Stimulated activated CD8-positive, alpha-beta memory T cell treated with anti-CD3 and anti-CD28 coated beads, Interleukin-15, amount 100 ng/mL, for 24 hours (primary cell): Measurements from ENCODE around the gene NUP58.
"Not testable (repeated sequence)": the region's sequence is repeated elsewhere in the genome, so short reads cannot be mapped to it uniquely, and the experiment has no call there.

ENCODE experiments used
- DNase-seq: peaks from one replicate; pipeline ENCODE4 v3.0.0-alpha.2; 2020; ENCODE audit warnings: low read depth

Gene NUP58

DNA sequence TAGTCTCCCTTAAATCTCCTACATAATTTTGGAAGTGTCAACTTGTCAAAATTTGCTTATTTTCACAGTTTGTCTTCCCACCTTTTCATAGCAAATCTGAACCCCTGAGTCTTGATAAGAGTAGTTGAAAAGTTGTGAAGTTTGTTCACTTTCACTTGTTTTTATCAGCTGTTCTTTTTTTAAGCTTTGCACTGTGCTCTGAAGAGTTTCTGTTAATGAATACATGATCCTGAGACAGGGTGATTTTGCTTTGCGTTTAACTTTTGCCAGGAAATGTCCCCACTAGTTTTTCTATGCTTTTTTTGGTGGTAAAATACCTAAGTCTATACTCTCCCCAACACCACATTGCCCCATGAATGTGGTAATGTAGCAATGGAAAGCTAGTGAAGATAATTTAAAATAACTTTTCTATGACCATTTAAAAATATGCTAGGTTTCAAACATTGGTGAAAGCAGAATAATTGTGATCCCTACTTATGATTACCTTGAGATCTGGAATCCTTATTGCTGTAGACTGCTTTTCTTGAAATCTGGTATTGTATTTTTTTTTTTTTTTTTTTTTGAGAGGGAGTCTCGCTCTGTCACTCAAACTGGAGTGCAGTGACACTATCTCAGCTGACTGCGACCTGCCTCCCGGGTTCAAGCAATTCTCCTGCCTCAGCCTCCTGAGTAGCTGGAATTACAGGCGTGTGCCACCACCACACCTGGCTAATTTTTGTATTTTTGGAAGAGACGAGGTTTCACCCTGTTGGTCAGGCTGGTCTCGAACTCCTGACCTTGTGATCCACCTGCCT is 5.4 kb downstream of the NUP58 start:
- no peak for DNase-seq

- DNase-seq: no peak
Measured at GRCh38 chr13:25310891-25311290, 9.5 kb downstream of the NUP58 start.

- not testable (repeated sequence) for DNase-seq
Measured at GRCh38 chr13:25318946-25319345, 17.5 kb downstream of the NUP58 start.

- no peak for DNase-seq
Measured at GRCh38 chr13:25319771-25320170, 18.3 kb downstream of the NUP58 start.

DNA sequence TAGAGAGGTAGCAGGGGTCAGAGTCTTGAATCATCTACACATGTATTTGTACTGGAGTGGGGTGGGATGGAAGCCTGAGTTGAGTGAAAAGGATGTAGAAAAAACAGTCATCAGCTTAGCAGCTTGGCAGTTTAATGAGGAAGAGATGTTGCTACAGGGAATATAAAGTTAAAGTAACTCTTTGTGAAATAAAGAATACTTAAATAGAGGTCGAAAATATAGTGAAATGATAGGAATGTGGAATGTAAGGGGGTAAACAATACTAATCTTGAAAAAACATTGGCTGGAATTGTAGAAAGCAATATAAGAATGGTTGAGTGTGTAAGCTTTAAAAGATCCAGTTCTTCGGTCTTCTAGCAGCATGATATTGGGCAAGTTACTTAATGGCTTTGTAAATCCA is 22.7 kb downstream of the NUP58 start:
- DNase-seq: no peak

DNA sequence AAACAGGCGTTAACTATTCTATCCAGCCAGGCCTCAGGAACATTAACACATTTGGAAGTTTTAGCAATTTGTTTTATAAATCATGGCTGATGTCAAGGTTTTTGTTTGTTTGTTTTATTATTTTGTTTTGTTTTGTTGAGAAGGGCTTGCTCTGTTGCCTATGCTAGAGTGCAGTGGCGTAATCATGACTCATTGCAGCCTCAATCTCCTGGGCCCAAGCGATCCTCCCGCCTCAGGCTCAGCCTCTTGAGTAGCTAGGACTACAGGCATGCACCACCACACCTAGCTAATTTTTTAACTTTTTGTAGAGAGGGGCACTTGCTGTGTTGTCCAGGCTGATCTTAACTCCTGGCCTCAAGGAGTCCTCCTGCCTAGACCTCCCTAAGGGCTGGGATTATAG is 28.3 kb downstream of the NUP58 start:
- DNase-seq: no peak

DNA sequence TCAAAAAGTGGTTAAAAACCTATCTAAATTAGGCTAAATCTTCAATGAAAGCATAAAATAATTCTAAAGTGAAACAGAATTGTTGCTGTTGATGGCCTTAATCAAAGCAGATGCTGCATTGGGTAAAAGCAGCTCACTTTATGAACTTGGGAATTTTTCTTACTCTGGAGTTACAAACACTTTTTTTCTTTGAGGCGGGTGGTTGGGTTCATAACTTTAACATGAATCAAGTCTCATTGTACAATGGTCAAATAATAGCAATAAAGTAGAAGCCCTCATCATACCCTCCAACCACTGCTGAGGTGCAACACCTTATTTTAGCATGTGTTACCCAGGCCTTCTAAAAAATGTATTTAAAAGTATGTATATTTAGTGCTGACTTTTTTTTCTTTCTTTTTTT is 29.1 kb downstream of the NUP58 start:
- DNase-seq: no peak

- no peak for DNase-seq
Measured at GRCh38 chr13:25335856-25336255, 34.4 kb downstream of the NUP58 start.

GRCh38 chr13:25345576-25345975 is 44.2 kb downstream of the NUP58 start:
- no peak for DNase-seq

DNA sequence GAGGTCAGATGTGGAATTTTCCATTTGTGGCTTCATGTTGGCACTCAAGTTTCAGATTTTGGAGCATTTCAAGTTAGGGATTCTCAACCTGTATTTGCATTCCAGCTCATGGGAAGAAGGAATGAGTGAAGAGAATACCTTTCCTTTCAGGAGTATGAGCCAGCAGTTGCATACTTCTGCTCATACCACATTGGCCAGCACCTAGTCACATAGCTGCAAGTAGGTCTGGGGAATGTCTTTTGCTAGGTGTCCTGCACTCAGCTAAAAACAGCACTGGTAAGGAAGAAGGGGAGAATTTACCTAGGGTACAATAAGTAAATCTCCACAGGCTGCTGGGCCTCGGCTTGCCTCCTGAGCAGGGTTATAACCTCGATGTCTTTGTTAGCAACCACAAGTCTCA is 45.7 kb downstream of the NUP58 start:
- no peak for DNase-seq

DNA sequence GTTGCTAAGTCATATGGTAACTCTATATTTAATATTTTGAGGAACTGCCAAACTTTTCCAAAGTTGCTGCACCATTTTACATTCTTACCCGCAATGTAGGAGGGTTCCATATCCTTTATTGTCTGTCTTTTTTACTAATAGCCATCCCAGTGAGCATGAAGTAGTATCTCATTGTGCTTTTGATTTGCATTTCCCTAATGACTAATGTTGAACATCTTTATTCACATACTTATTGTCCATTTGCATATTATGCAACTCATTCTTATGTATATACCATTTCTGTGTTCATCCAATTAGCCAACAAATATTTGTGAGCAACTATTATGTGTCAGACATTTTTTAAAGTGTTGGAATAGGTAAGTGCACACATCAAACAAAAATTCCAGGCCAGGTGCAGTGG is 50.0 kb downstream of the NUP58 start:
- no peak for DNase-seq

GRCh38 chr13:25352230-25352629 is 50.8 kb downstream of the NUP58 start:
- DNase-seq: no peak

DNA sequence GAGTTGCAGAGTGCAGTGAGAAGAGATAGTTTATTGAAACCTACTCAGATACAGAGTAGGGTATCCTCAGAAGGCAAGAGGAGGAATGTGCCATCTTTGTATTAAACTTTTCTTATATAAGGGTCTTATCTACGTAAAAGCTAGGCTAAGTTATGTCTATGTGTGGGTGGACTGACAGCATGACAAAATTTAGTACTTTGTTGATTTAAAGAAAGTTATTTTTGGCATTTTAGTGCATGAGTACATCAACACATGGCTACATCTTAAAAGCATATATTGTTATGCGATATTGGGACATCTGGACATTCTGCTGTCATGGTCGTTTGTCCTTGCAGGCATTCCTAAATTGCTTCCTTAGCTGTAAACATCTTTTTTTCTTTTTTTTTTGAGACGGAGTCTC is 51.4 kb downstream of the NUP58 start:
- no peak for DNase-seq

DNA sequence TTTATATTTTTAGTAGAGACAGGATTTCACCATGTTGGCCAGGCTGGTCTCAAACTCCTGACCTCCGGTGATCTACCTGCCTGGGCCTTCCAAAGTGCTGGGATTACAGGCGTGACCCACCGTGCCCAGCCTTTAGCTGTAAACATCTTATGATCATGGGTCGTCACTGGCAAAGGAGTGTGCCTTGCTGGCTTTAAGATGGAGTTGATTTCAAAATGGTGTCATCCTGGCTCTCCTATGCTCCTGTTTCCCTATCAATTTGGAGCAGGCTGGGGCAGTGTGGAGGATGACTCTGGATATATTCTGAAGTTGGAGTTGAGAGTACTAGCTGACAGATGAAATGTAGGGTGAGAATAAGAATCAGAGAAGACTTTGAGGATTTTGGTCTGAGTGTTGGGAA is 51.9 kb downstream of the NUP58 start:
- DNase-seq: no peak

- DNase-seq: no peak
Measured at GRCh38 chr13:25354377-25354776, 53.0 kb downstream of the NUP58 start.

DNA sequence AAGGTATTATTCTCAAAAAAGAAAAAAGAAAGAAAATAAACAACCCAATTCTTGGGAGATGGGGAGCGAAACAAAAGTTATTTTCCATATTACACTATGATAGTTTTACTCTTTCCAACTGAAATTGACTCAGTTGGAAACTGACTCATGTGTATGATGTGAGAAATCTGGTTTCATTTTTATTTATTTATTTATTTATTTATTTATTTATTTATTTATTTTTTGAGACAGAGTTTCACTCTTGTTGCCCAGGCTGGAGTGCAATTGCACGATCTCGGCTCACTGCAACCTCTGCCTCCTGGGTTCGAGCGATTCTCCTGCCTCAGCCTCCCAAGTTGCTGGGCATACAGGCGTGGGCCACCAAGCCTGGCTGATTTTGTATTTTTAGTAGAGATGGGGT is 59.0 kb downstream of the NUP58 start:
- not testable (repeated sequence) for DNase-seq

- no peak for DNase-seq
Measured at GRCh38 chr13:25365720-25366235, 64.4 kb downstream of the NUP58 start.

DNA sequence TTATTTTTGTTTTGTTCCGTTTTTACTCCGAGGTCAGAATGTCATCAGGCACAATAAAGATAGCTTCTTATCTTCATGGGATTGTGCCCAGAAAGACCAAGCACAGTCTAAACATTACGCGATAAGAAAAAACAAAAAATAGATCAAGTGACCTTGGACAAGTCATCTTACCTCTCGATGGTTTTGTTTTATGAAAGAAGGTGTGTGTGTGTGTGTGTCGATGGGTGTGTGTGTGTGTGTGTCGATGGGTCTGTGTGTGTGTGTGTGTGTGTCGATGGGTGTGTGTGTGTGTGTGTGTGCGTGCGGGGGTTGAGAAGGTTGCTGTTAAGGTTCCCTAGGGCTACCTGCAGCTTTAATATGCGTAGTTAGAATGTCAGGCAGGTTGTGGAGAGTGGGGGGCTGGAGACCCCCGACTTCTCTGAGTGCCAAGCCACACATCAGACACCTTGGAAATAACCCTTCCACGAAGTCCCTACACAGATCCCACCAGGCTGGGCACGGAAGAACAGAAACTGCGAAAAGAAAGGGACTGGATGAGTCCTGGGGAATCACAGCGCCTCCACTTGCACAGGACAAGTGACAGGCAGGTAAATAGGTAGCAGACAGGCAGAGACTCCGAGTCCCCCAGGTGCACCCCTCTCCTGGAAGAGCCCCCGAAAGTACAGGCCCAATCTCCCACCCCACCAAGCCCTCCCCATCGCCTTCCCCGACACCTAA is 69.9 kb downstream of the NUP58 start:
- no peak for DNase-seq

GRCh38 chr13:25371875-25372283 is 70.5 kb downstream of the NUP58 start, which contains the start of gene ATP8A2:
Gene ATP8A2, plus strand, starts transcription at chr13:25371974. Its CDS starts 239 bp downstream, at chr13:25372213.
- DNase-seq: no peak

DNA sequence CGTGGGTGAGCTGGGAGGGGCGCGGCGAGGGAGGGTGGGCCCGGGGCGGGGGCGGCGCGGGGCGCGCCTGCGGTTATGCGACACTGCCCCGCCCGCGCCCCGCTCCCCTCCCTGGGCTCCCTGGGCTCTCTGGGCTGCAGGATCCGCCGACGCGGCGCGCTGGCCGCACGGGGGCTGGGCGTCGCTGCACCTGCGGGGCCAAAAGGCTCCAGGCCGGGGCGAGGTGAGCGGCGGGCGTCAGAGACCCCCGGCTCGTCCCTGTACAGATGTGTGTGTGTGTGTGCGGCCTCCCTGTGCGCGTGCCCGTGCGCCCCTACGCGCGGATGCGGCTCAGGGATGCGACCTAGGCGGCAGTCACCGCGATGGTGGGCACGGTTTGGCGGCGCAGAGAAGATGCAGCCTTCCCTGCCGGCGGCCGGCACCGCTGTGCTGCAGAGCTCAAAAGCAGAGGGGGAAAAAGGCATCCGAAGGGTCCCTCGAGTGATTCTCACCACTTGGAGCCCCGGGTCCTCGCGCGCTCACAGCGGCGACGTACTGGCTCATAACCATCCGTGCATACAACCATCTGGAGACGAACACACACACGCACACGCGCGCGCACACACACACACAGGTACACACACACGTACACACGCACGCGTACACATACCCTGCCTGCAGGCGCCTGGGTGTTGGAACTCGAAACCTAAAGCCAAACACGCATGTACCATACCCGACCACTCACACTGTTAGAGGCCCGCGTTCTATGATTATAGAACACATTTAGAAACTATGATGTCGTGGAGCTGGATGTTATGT is 71.1 kb downstream of the NUP58 start:
- DNase-seq: no peak

DNA sequence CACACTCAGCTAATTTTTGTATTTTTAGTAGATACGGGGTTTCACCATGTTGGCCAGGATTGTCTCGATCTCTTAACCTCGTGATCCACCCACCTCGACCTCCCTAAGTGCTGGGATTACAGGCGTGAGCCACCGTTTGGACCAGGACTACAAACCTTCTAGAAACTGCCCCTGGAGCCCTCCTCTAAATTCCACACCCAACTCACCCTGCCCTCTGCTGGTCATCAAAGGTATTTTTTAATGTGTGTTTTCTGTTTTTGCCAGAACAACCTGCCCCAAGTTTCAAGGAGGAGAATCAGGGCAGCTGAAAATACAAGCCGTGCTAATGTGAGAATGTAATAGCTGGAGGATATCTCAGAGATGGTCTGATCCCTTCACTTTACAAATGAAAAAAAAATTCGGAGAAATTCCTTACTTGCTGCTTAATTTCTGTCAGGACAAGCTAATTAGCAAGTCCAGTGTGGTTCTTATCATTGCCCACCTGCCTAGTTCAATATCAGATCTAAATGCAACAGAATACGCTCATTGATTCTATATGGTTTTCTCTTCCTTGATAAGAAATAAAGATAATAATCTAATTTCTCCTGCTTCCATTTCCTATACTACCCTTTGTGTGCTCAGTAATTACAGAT is 74.4 kb downstream of the NUP58 start:
- no peak for DNase-seq
